ENCODE data around the gene LRRC43.
"Not testable (repeated sequence)": the region's sequence is repeated elsewhere in the genome, so short reads cannot be mapped to it uniquely, and the experiment has no call there.

Gene LRRC43

GRCh38 chr12:122192441-122192840 lies 9.5 kb downstream of the LRRC43 start:
- no peak for DNase-seq (ENCODE audit: low read depth in 2 of 2)

DNA sequence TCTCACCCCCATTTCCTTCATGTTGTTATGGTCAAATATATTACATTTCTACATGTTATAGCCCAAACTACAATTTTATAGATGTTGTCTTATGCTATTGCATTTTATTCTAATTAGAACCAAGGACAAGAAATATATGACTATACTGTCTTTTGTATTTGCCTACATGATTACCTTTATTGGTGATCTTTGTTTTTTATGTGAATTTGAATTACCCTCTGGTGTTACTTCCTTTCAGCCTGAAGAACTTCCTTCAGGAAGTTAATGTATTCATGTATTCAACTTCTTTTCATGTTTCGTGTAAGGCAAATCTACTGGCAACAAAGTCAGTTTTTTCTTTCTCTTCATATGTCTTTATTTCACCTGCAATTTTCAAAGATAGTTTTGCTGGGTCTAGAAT lies 11.9 kb downstream of the LRRC43 start:
- no peak for DNase-seq (ENCODE audit: low read depth in 2 of 2)

GRCh38 chr12:122195405-122195804 lies 12.5 kb downstream of the LRRC43 start:
- no peak for DNase-seq (ENCODE audit: low read depth in 2 of 2)

GRCh38 chr12:122197612-122197966 lies 14.7 kb downstream of the LRRC43 start:
- no peak for DNase-seq (ENCODE audit: low read depth in 2 of 2)

- no peak for DNase-seq (ENCODE audit: low read depth in 2 of 2)
These were observed 16.8 kb downstream of the LRRC43 start for GRCh38 chr12:122199484-122200355.

DNA sequence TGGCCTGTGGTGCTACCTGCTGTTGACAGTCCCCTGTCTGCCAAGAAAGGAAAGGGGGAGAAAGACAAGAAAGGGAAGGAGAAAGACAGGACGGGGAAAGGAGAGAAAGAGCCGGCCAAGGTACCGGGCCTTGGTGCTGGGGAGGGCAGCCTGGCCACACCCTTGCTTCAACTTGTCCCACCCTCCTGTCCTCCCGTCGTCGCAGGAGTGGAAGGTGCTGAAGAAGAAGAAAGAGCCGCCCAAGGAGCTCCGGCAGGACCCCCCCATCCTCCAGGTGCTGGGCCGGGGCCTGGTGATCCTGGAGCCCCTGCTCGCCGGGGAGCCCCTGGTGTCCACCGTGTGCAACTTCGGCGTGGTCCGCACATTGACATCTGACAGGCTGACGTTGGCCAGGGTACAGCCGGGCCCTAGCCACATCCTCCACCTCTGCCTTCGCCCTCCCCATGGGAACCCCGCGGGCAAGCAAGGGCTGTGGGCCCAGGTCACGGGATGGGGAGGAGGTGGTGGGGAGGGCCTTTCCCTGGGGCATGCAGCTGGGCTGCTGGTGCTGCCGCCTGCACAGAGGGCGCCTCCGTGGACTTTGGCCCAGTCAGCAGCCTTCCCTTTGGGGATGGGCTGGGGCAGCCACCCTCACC lies 17.7 kb downstream of the LRRC43 start:
- no peak for DNase-seq (ENCODE audit: low read depth in 2 of 2)

- DNase-seq (ENCODE audit: low read depth in 2 of 2) = no peak
These were observed 18.5 kb downstream of the LRRC43 start for GRCh38 chr12:122201381-122201780.

DNA sequence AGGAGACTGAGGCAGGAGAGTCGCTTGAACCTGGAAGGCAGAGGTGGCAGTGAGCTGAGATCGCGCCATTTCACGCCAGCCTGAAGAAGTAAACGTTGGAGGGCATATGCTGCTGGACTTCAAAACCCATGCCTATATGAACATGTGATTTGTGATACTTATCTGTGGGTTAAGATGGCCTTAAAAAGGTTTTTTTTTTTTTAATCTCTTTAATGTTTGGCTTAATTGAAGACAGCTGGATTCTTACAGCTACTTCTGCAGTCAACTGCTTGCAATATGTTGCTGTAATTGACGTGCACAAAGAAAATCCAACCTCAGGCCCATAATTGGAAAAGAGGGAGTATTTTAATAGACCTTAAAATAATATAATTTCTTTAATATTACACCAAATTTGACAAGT lies 19.1 kb downstream of the LRRC43 start:
- DNase-seq (ENCODE audit: low read depth in 2 of 2) = no peak

DNA sequence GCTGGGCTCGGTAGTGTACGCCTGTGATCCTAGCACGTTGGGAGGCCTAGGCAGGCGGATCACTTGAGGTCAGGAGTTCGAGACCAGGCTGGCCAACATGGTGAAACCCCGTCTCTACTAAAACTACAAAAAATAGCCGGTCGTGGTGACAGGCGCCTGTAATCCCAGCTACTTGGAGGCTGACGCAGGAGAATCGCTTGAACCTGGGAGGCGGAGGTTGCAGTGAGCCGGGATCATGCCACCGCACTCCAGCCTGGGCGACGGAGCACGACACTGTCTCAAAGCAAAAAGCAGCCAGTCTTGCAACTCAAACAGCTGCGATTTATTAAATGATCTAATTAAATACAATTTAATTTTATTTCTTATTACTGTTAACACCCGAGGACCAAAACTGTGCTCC lies 19.9 kb downstream of the LRRC43 start:
- DNase-seq (ENCODE audit: low read depth in 2 of 2) = not testable (repeated sequence)

DNA sequence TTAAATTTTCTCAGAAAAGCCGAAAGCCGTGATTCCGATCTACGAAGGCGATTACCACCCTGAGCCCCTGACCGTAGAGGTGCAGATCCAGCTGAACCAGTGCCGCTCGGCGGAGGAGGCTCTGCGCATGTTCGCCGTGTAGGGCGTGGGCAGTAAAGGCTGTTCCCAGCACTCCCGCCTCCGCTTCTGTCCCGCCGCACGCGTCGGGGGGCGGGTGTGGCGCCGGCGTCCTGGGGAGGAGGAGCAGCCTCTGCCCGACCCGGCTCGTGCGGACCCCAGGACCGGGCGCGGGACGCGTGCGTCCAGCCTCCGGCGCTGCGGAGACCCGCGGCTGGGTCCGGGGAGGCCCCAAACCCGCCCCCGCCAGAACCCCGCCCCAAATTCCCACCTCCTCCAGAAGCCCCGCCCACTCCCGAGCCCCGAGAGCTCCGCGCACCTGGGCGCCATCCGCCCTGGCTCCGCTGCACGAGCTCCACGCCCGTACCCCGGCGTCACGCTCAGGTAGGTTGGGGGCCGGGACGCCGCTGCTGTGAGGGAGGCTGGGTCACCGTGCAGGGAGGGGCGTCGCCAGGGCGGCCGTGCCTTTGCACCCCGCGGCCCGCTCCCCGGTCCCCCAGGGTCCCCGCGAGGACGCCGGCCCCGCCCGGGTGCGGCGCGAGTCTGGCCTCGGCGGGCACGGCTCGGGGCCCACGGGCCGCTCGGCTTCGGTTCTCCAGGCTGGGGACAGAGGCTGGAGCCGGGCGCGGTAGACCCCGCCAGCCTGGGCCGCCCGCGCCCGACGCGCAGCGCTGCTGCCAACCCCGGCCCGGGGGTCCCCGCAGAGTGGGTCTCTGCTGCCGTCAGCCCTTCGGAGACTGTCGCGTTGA lies 20.6 kb downstream of the LRRC43 start, which contains the start of gene B3GNT4:
Gene B3GNT4 (plus strand): TSS at position 409 of the 866 bp plus-strand sequence. CDS start 910 bp downstream, outside the sequence.
- DNase-seq (ENCODE audit: low read depth in 2 of 2) = peak in 1 of 2 donors; percentile 66

DNA sequence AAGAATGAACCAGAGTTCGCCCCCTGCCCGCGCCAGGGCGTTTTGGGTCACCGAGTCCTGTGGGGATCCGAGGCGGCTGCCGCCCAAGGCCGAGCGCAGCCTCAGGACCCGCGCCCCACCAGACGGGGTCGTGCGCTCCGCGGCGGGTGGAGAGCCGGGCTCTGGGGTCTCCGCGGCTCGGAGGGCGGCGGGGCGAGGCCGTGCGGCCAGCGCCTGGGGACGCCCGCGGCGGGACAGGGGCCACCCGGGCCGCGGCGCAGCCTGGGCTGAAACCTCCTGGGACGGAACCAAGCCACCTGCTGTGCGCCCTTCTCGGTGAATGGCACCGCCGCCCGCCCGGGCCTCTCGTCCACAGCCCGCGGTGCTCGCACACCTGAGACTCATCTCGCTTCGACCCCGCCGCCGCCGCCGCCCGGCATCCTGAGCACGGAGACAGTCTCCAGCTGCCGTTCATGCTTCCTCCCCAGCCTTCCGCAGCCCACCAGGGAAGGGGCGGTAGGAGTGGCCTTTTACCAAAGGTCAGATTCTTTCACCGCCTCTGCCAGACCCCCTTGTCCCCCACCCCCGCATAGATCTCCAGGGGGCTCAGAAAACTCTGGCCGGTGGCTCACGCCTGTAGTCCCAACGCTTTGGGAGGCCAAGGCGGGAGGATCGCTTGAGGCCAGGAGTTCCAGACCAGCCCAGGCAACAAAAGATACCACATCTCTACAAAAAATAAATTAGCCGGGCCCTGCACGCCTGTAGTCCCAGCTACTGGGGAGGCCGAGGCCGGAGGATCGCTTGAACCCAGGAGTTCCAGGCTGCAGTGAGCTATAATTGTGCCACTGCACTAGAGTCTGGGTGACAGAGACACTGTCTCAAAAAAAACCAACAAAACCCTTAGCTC lies 21.5 kb downstream of the LRRC43 start:
- DNase-seq (ENCODE audit: low read depth in 2 of 2) = no peak

- DNase-seq (ENCODE audit: low read depth in 2 of 2) = no peak
These were observed 22.4 kb downstream of the LRRC43 start for GRCh38 chr12:122205053-122205925.

GRCh38 chr12:122206111-122206881 lies 23.4 kb downstream of the LRRC43 start:
- no peak for DNase-seq (ENCODE audit: low read depth in 2 of 2)

- no peak for DNase-seq (ENCODE audit: low read depth in 2 of 2)
These were observed 24.1 kb downstream of the LRRC43 start for GRCh38 chr12:122206976-122207375.

GRCh38 chr12:122207391-122207790 lies 24.5 kb downstream of the LRRC43 start:
- DNase-seq (ENCODE audit: low read depth in 2 of 2) = no peak

DNA sequence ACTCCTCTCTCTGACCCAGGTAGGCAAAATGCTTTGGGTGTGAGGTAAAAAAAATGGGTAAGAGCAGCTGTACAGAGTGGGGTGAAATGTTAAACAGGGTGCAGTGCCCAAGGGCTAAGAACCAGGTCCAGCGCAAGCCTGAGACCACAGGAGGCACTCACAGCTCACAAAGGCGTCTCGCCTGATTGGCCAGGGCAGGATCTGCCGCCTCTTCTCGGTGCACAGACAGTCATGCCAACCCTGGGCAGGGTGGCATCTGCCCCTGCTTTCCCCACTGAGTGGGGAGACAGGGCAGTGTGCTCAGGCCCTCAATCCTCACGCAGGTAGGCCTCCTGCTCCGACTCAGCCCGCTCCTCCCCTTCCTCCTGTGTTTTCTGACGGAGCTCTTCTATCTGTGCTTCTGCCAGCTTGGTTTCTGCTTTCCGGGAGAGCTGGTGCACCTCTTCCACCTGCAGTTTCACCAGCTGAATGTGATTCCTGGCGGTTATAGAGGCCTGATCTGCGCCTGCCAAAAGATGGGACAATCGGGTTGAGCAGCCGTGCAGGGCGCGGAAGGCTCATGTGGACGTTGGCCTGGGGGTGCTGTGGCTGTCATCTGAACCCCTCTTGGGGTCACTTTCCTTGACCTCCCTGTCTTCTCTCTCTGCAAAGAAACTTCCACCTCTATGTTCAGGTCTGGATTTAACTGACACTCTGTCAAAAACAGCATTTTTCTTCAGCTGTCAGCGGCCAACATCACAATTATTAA lies 25.3 kb downstream of the LRRC43 start:
- no peak for DNase-seq (ENCODE audit: low read depth in 2 of 2)

DNA sequence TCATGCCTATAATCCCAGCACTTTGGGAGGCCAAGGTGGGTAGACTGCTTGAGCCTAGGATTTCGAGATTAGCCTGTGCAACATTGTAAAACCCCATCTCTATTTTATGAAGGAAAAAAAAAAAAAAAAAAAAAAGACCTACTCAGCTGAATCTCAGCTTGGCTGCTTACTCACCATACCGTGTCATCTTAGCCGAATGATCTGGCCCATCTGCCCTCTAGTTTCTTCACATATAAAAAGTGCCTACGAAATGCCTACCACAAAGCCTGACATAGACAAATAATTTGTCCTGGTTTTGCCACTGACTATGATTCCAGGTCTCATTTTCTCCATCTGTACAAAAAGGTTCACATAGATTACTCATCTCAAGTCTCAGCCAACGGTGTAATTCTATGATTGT lies 32.8 kb downstream of the LRRC43 start:
- DNase-seq (ENCODE audit: low read depth in 2 of 2) = no peak

- no peak for DNase-seq (ENCODE audit: low read depth in 2 of 2)
These were observed 33.5 kb downstream of the LRRC43 start for GRCh38 chr12:122216445-122216844.
